ENCODE data around the gene UBQLN4. TPM values are rescaled to one million over a fixed set of nuclear protein-coding genes. Genes with fewer than 3 reads are reported as not detected.

The UBQLN4 gene
- total and polyA plus RNA-seq, 2 donors (not counting 3 experiments of a cell fraction or from before 2014, with no cell fraction given) = 50.5 to 50.8 TPM

GRCh38 chr1:156051011-156051725 lies 2.4 kb downstream of the UBQLN4 start:
- H3K4me3 ChIP-seq (replicated peaks in 1 of 3; ENCODE audit: insufficient read depth in 1 of 3, low read depth in 1 of 3, low read length in 3 of 3) = no peak overlapping the region
- no peak for DNase-seq (ENCODE audit: low read depth, low spot score)
- H3K27me3 ChIP-seq (ENCODE audit: control insufficient read depth in 2 of 2, insufficient read depth in 2 of 2, low read length in 2 of 2) = no peaks in the 10 kb centered on the region
- ChIA-PET CTCF (interaction anchor here (0.6 to 1.8 kb wide), 6 partner anchors 12 to 297 kb away, joined by 3 to 9 read pairs (median 5); no protein-coding TSS in a partner anchor), POLR2A (no interaction called here)
- no peaks in the 10 kb centered on the region for H4K20me1 ChIP-seq (replicated peaks; ENCODE audit: control insufficient read depth, extremely low read depth, insufficient read depth, low read length)
- no peak overlapping the region for H3K9ac ChIP-seq (replicated peaks; ENCODE audit: extremely low read depth, insufficient read depth, low read length)
- H3K79me2 ChIP-seq (ENCODE audit: control insufficient read depth, insufficient read depth, low read length) = peaks cover 19% of the 10 kb centered on the region
- no peak for TF ChIP-seq EZH2 (IDR thresholded peaks at IDR 0.05; ENCODE audit: borderline replicate concordance, low read depth, low read length, severe bottlenecking)
- no peak for TF ChIP-seq MAX (IDR thresholded peaks at IDR 0.05; ENCODE audit: insufficient read depth, insufficient read length)
- no peak for TF ChIP-seq GATA2 (IDR thresholded peaks at IDR 0.05; ENCODE audit: insufficient read depth, insufficient read length, low read depth, low read length)
- intact Hi-C loops (cut with micrococcal nuclease) = no loop called here
- H3K36me3 ChIP-seq (ENCODE audit: control insufficient read depth in 2 of 2, extremely low read depth in 1 of 2, insufficient read depth in 2 of 2, low read length in 2 of 2) = peaks cover 0 to 6% of the 10 kb centered on the region in 2 experiments
- no peak overlapping the region for H3K4me2 ChIP-seq (ENCODE audit: insufficient read depth, low read length)
- no peaks in the 10 kb centered on the region for H3K9me1 ChIP-seq (replicated peaks; ENCODE audit: control insufficient read depth, extremely low read depth, insufficient read depth, low read length)
- BruUV-seq (replicated peaks) = no TSS peak
- FAIRE-seq = no peak
- no peak overlapping the region for H2AFZ ChIP-seq (ENCODE audit: low read depth, low read length)
- dilution Hi-C loops (cut with MboI; ENCODE audit: extremely low pct_ligation_motif_present, low sequenced_read_pairs) = no loop called here
- peaks cover 23% of the 10 kb centered on the region for H3K4me1 ChIP-seq (ENCODE audit: control insufficient read depth, extremely low read depth, insufficient read depth, low read length)
- no peaks in the 10 kb centered on the region for H3K9me3 ChIP-seq (replicated peaks; ENCODE audit: control insufficient read depth, insufficient read depth, low read length)
- no peak overlapping the region for H3K27ac ChIP-seq (ENCODE audit: insufficient read depth, low read depth, low read length)

GRCh38 chr1:156050376-156050775 lies 3.2 kb downstream of the UBQLN4 start:
- Histone ChIP-seq H3K36me3 (ENCODE audit: control insufficient read depth in 2 of 2, extremely low read depth in 1 of 2, insufficient read depth in 2 of 2, low read length in 2 of 2) (peaks cover 0 to 6% of the 10 kb centered on the region in 2 experiments), H4K20me1 (replicated peaks; ENCODE audit: control insufficient read depth, extremely low read depth, insufficient read depth, low read length) (no peaks in the 10 kb centered on the region), H3K9me3 (replicated peaks; ENCODE audit: control insufficient read depth, insufficient read depth, low read length) (no peaks in the 10 kb centered on the region), H3K27me3 (ENCODE audit: control insufficient read depth in 2 of 2, insufficient read depth in 2 of 2, low read length in 2 of 2) (no peaks in the 10 kb centered on the region), H3K4me2 (ENCODE audit: insufficient read depth, low read length) (no peak overlapping the region), H3K79me2 (ENCODE audit: control insufficient read depth, insufficient read depth, low read length) (peaks cover 19% of the 10 kb centered on the region), H3K9ac (replicated peaks; ENCODE audit: extremely low read depth, insufficient read depth, low read length) (no peak overlapping the region), H3K4me1 (ENCODE audit: control insufficient read depth, extremely low read depth, insufficient read depth, low read length) (peaks cover 19% of the 10 kb centered on the region), H3K9me1 (replicated peaks; ENCODE audit: control insufficient read depth, extremely low read depth, insufficient read depth, low read length) (no peaks in the 10 kb centered on the region), H3K4me3 (replicated peaks in 1 of 3; ENCODE audit: insufficient read depth in 1 of 3, low read depth in 1 of 3, low read length in 3 of 3) (no peak overlapping the region), H2AFZ (ENCODE audit: low read depth, low read length) (no peak overlapping the region), H3K27ac (ENCODE audit: insufficient read depth, low read depth, low read length) (no peak overlapping the region)
- dilution Hi-C loops (cut with MboI; ENCODE audit: extremely low pct_ligation_motif_present, low sequenced_read_pairs) (no loop called here), intact Hi-C loops (cut with micrococcal nuclease) (no loop called here)
- no peak for DNase-seq (ENCODE audit: low read depth, low spot score)
- TF ChIP-seq MAX (IDR thresholded peaks at IDR 0.05; ENCODE audit: insufficient read depth, insufficient read length) (no peak), POLR2AphosphoS5 (IDR thresholded peaks at IDR 0.05; ENCODE audit: insufficient read depth, low read depth, low read length) (no peak), JUN (IDR thresholded peaks at IDR 0.05; ENCODE audit: borderline replicate concordance, insufficient read depth, insufficient read length, low read depth) (no peak), MYC (IDR thresholded peaks at IDR 0.05; ENCODE audit: low read depth, low read length) (no peak), GATA2 (IDR thresholded peaks at IDR 0.05; ENCODE audit: insufficient read depth, insufficient read length, low read depth, low read length) (no peak), FOS (IDR thresholded peaks at IDR 0.05; ENCODE audit: borderline replicate concordance, insufficient read depth, low read length) (no peak), EZH2 (IDR thresholded peaks at IDR 0.05; ENCODE audit: borderline replicate concordance, low read depth, low read length, severe bottlenecking) (no peak), POLR2A (IDR thresholded peaks at IDR 0.05; ENCODE audit: low read depth, low read length) (no peak), CTCF (IDR thresholded peaks at IDR 0.05; ENCODE audit: extremely low read depth in 1 of 2, insufficient read depth in 1 of 2, low read depth in 1 of 2, low read length in 2 of 2) (no peak)
- CTCF ChIA-PET = interaction anchor here (0.6 to 2.2 kb wide), 4 partner anchors 9 to 61 kb away, joined by 3 to 14 read pairs (median 5); no protein-coding TSS in a partner anchor
- POLR2A ChIA-PET = no interaction called here
- FAIRE-seq = no peak
- BruUV-seq (replicated peaks) = no TSS peak

Measured in endothelial cell of umbilical vein (primary cell).